ENCODE results near the gene HTR6. TPM values are rescaled to one million over a fixed set of nuclear protein-coding genes. Genes with fewer than 3 reads are reported as not detected.

The HTR6 gene
- total RNA-seq, 3 donors from 2014 or later, result not detected

- peak; percentile 14 for ATAC-seq
These were observed 2.9 kb upstream of the HTR6 start for GRCh38 chr1:19661721-19662228.

DNA sequence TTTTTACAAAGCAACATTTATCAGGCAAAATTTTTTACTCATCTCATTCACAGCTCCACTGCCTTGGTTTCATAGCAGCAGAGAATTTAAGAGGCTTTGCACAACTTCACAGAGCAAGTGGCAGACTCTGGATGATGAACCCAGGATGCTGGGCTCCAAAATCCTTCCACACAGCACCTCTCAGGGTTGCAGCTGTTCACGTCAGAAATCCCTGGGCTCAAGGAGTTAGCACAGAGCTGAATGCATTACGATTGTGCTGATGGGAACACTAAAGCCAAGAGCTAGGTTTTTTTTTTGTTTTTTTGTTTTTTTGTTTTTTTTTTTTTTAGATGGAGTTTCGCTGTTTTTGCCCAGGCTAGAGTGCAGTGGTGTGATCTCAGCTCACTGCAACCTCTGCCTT, 2.4 kb upstream of the HTR6 start:
- H3K4me3 ChIP-seq, result no peak overlapping the region
- intact Hi-C loops (cut with DNase I, micrococcal nuclease), result no loop called here
- DNase-seq (no peak), ATAC-seq (no peak)
- peaks cover 7% of the 10 kb centered on the region for H3K4me1 ChIP-seq (ENCODE audit: low read depth)
- no peaks in the 10 kb centered on the region for H3K9me3 ChIP-seq
- TF ChIP-seq CTCF (IDR thresholded peaks at IDR 0.05), result no peak
- no peaks in the 10 kb centered on the region for H3K36me3 ChIP-seq (ENCODE audit: low read depth)

More at GRCh38 chr1:19661721-19662228, 2.9 kb upstream of the HTR6 start:
- Histone ChIP-seq H3K9me3 (no peaks in the 10 kb centered on the region), H3K36me3 (ENCODE audit: low read depth) (no peaks in the 10 kb centered on the region), H3K4me1 (ENCODE audit: low read depth) (peaks cover 7% of the 10 kb centered on the region), H3K4me3 (no peak overlapping the region)
- TF ChIP-seq CTCF (IDR thresholded peaks at IDR 0.05), result peak; percentile 52
- intact Hi-C loops (cut with DNase I, micrococcal nuclease), result no loop called here
- peak in 1 of 3 donors; percentile 76 for DNase-seq

- DNase-seq (no peak), ATAC-seq (no peak)
- Histone ChIP-seq H3K9me3 (no peaks in the 10 kb centered on the region), H3K36me3 (ENCODE audit: low read depth) (no peaks in the 10 kb centered on the region), H3K4me1 (ENCODE audit: low read depth) (peaks cover 7% of the 10 kb centered on the region), H3K4me3 (no peak overlapping the region)
- intact Hi-C loops (cut with DNase I, micrococcal nuclease), result no loop called here
- TF ChIP-seq CTCF (IDR thresholded peaks at IDR 0.05), result no peak
These were observed 466 bp downstream of the HTR6 start for GRCh38 chr1:19665186-19665495.

DNA sequence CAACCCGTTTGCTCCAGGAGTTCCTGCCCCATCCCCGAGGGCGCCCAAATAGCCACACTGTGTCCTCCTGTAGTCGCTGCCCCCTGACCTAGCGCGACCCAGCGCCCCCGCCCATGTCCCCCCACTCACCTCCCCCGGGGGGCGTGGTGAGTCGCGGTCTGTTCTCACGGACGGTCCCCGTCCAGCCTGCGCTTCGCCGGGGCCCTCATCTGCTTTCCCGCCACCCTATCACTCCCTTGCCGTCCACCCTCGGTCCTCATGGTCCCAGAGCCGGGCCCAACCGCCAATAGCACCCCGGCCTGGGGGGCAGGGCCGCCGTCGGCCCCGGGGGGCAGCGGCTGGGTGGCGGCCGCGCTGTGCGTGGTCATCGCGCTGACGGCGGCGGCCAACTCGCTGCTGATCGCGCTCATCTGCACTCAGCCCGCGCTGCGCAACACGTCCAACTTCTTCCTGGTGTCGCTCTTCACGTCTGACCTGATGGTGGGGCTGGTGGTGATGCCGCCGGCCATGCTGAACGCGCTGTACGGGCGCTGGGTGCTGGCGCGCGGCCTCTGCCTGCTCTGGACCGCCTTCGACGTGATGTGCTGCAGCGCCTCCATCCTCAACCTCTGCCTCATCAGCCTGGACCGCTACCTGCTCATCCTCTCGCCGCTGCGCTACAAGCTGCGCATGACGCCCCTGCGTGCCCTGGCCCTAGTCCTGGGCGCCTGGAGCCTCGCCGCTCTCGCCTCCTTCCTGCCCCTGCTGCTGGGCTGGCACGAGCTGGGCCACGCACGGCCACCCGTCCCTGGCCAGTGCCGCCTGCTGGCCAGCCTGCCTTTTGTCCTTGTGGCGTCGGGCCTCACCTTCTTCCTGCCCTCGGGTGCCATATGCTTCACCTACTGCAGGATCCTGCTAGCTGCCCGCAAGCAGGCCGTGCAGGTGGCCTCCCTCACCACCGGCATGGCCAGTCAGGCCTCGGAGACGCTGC, 1.1 kb downstream of the HTR6 start:
- peak; percentile 48 for ATAC-seq
- intact Hi-C loops (cut with DNase I, micrococcal nuclease), result no loop called here
- Histone ChIP-seq H3K4me3 (no peak overlapping the region), H3K9me3 (no peaks in the 10 kb centered on the region), H3K4me1 (ENCODE audit: low read depth) (peaks cover 7% of the 10 kb centered on the region), H3K36me3 (ENCODE audit: low read depth) (no peaks in the 10 kb centered on the region)
- DNase-seq, result no peak
- no peak for TF ChIP-seq CTCF (IDR thresholded peaks at IDR 0.05)

DNA sequence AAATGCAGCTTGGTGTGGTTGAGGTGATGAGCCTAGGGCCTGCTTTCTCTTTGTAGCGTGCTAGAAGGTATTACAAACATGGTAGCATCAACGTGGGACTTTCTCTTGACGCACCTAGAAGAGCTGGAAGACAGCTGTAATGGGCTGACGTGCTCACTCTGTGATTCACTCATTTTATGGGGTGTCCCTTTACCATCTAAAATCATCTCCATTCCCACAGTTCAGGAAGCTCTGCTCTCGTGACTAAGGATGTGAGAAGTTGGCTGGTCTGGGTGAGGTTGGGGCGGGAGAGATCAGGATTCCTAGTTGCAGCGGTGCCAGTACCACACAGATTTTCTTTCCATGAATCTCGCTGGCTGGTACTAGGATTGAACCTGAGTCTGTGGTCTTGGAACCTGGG, 4.2 kb downstream of the HTR6 start:
- no peak for TF ChIP-seq CTCF (IDR thresholded peaks at IDR 0.05)
- Histone ChIP-seq H3K36me3 (ENCODE audit: low read depth) (no peaks in the 10 kb centered on the region), H3K9me3 (no peaks in the 10 kb centered on the region), H3K4me3 (no peak overlapping the region), H3K4me1 (ENCODE audit: low read depth) (peaks cover 7% of the 10 kb centered on the region)
- intact Hi-C loops (cut with DNase I, micrococcal nuclease), result no loop called here
- DNase-seq, result no peak
- ATAC-seq, result no peak
